NCI-H146 (cell line): ENCODE results near the gene ABCF2.
A peak's percentile ranks its signal among the peaks of the same experiment; 100 is the strongest.

Experiments
- DNase-seq: peaks from one replicate; lab custom pipeline; 2025; lab: John Stamatoyannopoulos, UW

Gene ABCF2

DNA sequence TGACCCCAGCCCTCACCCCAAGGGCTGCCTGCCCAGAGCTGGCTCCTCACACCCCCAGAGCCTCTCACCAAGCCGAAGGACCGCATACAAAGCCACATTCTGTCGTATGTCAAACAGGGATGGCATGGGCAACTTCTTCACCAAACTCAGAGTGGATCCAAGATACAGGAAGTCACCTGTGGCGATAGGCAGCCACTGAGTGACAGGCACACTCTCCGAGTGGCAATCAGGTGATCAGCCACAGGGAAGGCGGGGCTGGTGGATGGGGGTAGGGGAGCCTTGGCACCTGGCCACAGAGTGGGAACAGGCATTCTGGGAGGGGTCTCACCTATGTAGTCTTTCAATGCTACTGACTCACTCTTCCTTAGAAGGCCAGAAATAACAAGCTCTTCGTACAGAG, 32.8 kb downstream of the ABCF2 start:
- no peak for DNase-seq

DNA sequence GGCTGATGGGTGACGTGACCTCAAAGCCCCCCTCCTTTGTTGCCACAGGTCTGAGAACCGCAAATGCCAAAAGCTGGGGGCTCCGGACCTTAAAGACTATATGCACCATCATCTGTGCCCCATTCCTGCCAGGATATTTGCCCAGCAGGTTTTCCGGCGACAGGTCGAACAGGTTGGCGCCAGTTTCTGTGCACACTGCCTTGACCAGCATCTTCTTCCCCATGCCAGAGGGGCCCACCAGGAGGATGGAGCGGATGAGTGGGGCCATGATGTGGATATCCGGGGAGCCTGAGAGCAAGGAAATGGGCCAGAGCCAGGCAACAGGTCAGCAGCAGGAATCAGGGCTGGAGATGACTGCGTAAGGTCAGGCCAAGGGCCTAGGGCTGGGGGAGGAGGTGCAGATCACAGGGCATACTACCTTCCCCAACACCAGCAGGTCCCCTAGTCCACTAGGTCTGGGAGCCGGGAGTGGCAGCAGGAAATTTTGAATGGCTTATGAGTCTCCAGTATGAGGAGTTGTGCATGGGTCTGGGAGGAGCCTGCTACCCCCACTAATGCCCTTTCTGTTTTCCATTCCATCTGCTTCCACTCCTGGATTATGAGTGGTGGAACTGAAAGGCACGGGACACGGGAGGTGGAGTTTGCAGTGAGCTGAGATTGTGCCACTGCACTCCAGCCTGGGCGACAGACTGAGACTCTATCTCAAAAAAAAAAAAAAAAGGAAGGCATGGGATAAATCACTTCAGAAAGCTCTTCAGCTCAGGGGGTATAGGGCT, 33.6 kb downstream of the ABCF2 start:
- no peak for DNase-seq

DNA sequence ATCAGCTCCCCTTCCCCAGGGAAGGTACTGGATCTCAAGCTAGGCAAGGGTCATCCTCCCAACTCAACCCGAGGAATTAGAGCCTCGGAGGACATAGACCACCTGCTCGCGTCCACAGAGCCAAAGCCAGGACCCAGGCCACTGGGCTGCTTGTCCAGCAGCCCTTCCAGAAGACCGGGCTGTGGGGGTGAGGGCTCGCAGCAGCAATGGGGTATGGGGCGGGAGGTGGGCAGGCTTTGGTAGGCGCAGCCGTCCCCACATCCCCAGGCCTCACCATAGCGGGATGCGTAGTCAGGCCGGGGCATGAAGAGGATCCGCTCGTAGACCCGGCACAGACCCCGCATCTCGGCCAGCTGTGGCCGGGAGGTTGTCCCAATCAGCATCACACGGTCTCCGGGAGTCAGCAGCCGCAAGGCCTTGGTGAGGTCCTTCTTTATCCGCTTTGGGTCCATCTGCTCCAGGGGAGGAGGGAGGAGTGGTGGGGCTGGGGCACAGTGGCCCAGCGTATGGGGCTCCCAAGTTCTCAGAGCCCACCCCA, 34.9 kb downstream of the ABCF2 start:
- no peak for DNase-seq

DNA sequence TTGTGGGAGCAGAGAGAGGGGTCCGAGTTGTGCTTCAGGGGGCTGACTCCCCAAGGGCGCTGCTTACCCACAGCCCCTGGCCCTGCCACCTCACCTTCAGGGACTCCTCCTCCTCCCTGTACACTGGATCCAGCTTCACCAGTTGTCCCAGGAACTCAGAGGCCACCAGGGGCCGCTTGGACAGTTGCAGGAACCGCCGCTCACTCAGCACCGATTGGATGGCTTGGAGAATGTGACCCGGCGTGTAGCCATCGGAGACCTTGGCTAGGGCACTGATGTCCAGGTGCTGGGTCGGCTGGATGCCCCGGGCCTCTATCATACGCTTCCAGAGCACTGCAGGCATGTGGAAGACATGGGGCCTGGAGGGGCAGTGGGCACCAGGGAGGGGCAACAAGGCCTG, 35.5 kb downstream of the ABCF2 start:
- DNase-seq = peak; percentile 8

DNA sequence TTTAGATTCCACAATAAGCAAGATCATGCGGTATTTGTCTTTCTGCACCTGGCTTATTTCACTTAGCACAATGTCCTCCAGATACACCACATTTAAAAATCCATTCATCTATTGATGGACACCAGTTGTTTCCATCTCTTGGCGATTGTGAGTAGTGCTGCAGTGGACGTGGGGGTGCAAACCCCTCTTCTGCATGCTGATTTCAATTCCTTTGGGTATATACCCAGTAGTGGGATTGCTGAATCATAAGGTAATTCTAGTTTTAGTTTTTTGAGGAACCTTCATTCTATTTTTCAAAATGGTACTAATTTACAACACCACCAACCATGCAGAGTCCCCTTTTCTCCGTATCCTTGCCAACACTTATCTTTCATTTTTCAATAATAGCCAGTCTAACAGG, 38.0 kb downstream of the ABCF2 start:
- no peak for DNase-seq

DNA sequence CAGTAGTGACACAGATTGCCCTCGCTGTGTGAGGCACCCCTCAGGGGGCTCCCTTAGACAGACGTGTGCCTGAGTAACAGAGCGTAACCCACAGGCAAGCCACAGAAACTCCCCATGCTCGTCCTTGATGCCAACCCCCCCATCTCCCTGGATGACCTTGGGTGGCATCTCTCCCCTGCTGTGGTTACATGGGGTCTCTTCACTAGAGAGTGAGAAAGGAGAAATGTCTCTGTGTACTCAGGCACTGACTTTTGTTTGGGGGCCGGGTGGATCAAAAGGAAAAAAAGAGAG, 38.8 kb downstream of the ABCF2 start:
- no peak for DNase-seq

DNA sequence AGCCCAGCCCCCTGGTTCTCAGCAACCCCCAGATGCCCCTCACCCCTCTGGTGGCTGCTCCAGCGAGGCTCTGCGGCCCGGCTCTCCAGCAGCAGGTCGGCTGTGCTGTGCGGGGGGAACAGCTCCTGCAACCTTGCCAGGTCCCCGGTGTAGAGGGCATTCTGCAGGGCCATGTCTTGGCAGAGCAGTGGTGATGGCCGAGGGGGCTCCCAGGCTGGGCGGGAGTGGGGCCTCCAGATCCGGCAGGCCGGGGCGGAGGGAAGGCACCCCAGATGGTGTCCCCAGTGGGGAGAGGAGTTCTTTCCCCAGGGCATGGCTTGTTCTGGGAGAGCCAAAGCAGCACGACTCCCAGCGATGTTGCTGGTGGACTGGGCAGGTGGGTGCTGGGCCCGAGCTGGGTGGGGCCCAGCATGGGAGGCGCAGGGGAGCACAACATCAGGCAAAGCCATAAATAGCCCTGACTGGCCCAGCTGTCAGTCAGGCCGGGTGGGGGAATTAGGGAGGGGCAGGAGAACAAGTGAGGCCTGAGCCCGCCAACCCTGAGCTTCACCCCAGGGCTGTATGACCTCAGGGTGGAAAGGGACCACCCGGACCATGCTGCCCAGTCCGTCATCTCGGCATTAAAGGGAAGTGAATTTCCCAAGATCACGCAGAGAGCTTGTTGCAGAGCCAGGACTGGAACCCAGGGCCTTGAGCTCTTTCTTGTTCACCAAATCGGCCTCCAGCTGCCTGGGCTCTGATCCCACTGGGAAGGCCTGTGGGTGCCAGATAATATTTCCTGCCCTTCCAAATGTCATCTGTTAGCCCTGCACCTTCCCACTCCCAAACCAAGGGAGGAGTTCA, 39.4 kb downstream of the ABCF2 start:
- DNase-seq = no peak

DNA sequence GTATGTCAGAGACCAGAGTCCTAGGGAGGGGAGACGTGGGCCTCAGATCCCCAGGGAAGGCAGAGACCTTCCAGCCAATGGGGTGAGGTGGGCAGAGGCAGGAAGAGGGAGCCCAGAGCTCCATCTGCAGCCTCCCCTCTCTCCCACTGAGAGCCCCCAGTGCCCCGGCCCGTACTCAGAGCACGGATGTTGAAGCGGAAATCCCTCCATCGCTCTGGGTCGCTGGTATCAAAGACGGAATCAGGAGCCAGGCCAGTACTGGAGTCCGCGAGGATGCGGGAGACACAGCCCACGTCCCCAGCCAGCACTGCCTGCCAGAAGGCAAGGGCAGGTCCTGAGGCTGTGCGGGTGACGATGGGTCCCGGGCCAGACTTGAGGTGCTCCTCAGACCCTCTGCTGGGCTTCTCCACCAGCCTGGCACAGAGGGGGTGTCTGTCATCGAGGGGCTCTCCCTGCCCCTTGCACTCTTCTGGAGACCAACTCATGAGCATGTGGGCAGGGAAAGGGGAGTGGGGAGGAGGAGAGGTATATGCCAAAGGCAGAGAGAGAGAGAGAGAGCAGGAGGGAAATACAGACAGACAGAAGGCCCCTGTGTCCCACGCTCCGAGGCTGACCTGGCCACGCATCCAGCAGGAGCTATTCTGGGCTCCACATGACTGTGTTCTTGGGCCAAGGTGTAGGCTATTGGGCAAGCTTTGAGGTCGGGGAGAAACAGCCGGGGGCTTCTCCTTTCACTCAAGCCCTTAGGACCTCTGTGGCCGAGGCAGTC, 40.2 kb downstream of the ABCF2 start, which contains the start of gene ASB10:
TSS of gene ASB10 (minus strand) at position 611 of the 769 bp plus-strand sequence. CDS start at position 491, 120 bp downstream.
- DNase-seq = no peak

DNA sequence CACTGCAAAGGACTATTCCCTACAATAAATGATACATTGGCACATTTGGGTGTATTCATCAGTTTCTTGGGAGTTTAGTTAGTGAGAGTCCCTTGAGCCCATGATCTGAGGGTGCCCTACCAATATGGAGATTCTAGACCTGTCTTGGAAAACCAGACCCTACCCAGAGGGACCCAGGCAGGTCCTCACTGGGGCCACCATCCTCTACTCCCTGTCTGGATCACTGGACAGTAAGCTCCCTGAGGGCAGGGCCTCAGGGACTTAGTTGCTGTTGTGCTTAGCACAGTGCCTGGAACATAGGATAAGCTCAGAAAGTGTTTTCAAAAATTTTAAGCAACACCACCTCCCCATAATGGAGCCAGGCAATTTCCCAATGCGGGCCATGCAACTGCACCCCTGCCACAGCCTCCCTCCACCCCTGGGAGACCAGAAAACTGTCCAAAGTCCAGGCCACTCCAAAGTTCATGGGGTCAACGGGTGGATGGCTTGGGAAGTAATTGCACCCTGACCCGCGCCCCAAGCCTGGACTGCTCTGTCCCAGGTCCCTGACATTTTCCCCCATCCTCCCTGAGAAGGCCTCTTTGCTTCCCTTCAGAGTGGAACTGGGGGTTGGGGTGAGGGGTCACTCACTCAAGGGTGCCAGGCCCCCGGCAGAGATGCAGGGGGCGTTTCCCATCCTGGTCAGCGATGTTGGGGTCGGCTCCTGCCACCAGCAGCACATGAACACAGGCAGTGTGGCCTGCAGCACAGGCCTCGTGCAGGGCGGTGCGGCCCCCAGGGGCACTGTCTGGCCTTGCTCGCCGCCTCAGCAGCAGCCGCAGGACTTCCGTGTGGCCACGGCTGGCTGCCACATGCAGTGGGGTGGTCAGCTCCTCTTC, 41.0 kb downstream of the ABCF2 start:
- DNase-seq = no peak

DNA sequence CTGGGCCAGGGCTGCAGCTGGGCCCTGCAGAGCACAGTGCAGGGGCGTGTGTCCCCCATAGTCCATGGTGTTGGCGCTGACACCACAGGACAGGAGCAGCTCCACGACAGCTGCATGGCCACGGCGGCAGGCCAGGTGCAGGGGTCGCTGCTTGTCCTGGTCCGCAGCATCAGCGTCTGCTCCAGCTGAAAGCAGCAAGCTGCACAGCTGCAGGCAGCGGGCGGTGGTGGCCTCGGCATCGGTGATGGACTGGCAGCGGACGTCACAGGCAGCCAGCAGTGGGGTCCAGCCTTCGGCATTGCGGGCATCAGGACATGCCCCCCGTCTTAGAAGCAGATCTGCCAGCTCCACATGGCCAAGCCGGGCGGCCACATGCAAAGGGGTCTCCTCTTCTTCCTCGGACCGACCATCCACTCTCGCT, 46.0 kb downstream of the ABCF2 start:
- DNase-seq = peak; percentile 19

DNA sequence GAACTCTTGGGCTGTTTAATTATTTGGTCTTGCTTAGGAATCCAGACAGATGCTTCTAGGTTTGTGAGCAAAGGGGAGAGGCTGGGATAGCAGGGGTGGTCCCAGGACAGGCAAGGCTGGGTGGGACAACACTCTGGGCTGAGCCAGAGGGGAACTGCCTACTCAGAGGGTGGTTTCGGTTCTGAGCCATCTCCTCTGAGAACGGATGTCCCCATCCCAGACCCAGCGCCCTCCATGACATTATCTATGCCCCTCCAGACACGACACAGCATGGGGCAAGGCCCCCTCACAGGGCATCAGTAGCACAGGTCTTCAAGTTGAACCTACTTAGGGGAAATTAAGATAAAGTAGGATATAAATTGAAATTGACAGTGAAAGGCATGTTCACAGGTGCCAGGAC, 47.1 kb downstream of the ABCF2 start:
- no peak for DNase-seq

DNA sequence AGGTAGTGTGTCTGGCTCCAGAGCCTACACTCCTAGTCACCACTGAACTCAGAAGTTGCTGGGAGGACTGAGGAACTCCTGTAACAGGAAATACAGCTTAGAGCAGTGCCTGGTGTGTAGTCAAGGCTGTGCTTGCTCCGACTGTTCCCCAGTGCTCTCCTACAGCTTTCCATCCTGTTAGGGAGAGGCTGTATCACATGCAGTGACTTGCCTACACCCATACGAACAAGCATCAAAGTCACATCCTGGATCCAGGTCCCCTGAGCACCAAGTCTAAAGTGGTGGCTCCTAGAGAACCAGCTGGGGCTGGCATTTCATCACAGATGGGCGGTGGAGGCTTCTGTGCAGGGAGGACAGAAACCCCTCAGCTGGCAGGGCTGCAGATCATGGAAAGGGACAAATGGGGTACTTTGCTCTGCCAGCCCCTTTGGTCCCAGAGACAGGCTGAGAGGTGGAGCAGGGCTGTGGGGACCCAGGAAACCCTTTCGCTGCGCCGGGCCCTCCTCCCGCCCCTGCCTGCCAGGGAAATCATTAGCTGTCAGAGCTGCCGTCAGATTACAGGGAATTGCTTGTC, 47.6 kb downstream of the ABCF2 start:
- DNase-seq = no peak

DNA sequence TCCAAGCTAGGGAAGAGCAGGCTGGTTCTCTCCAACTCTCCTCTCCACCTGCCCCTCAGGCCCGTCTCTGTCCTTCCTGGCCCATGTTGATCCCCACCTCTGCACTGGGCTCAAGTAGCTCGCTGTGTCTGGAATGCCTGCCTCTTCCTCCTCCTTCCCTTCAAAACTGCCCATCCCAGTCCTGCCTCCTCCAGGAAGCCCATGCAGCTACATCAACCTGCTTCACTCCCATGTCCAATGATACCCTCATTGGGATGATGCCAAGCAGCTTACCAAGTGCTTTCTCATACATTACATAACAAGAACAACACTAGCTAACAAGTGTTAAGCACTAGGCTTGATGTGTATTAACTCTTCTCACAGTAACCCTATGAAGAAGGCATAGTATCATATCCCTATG, 48.2 kb downstream of the ABCF2 start:
- no peak for DNase-seq

DNA sequence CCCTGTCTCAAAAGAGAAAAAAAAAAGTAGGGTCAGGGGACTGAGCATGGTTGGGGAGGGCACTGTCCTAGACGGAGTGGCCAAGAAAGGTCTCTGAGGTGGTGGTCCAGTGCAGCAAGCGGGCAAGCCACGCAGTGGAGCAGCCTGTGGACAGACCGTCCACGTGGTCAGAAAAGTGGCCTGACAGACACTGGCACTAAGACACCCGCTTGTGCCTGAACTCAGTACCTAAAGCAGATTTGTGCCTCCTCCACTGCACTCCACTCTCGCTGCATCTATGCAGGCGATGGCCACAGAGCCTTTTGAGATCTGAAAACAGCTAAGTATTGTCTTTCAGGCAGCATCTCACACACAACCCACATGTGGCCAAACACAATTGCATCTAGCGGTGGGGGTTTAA, 48.8 kb downstream of the ABCF2 start:
- no peak for DNase-seq

DNA sequence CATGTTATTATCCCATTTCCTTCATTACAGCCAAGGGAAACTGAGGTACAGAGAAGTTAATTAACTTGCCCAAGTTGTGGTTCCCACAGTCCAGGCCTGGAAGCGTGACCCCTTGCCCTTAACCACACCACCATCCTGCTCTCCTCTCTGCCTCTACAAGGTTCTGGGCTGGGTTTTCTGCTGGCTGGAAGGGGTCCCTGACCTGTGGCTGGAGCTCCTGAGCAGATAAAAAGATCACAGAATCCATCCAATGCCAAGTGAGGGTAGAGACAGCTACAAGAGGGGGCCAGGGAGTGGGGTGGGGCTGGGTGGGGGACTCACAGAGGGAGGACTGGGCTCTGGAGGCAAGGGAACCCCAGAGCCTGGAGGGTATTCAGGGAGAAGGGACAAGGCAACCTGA, 49.7 kb downstream of the ABCF2 start:
- DNase-seq = no peak

DNA sequence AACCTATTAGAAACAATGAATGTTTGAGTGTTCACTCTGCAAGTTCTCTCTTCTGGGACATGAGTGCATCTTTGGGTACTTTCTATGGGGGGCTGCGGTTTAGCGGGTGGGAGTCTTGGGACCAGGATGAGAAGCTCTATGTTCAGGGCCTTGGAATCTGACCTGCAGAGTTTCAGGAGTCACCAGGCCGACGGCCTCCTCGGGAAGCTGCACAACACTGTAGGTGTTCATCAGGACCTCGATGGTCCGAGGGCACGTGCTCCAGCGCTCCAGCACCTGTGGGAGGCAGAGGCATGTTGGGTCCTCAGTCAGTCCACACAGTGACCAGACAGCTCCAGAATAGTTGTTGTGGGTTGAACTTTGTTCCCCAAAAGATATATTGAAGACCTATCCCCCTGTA, 50.6 kb downstream of the ABCF2 start:
- no peak for DNase-seq

DNA sequence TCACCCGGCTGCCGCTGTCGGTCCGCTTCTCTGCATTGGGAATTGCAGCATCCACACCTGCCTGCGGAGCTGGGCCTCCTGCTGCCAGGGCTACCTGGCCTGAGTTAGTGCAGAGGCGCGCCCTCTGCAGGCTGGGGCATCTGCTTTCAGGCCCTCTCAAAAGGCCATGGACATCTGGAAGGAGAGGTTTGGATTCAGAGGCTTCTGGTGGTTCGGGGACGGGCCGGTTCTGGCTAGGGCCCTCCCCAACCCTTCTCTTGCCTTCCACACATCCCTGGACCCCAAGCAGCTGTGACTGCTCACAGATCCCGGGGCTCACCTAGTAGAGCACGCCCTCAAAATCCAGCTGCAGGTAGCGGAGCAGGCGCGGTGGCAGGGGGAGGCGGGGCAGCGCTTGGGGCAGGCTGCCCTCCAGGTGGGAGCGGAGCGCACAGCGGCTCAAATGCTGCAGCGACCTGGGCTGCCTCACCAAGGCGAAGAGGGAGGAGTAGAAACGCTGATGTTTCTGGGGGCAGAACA, 51.2 kb downstream of the ABCF2 start:
- peak; percentile 46 for DNase-seq

DNA sequence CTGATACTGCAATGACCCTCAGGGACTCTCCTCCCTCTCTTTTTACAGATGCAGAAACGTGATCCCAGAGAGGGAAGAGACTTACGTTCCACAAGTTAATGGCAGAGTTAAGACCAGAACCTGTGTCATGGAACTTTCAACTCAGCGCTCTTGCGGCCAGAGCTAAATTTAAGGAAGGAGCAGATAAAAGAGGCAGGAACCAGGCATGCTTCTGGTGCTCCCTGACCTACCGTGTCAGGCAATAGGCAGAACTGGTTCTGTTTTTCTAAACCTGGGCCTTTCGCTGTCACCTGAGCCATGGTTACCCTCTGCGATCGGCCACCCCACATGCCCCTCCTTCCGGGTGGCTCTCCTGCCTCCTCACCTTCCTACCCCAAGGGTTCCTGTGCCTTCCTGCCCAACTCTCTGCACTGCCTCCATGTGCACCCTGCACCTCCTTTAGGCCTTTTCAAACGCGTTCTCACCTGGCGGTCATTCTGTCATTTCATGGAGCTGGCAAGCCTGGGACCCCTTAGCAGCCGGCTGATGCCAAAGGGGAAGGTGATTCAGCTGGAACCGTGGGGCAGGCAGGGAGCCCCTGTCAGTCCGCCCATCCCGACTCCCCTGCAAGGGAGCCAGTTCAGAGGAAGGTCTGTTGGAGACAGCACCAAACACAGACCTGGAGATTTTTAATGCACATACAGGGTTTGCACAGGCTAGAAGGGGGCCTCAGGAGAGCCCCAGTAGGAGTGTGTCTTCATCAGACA, 51.8 kb downstream of the ABCF2 start:
- no peak for DNase-seq

DNA sequence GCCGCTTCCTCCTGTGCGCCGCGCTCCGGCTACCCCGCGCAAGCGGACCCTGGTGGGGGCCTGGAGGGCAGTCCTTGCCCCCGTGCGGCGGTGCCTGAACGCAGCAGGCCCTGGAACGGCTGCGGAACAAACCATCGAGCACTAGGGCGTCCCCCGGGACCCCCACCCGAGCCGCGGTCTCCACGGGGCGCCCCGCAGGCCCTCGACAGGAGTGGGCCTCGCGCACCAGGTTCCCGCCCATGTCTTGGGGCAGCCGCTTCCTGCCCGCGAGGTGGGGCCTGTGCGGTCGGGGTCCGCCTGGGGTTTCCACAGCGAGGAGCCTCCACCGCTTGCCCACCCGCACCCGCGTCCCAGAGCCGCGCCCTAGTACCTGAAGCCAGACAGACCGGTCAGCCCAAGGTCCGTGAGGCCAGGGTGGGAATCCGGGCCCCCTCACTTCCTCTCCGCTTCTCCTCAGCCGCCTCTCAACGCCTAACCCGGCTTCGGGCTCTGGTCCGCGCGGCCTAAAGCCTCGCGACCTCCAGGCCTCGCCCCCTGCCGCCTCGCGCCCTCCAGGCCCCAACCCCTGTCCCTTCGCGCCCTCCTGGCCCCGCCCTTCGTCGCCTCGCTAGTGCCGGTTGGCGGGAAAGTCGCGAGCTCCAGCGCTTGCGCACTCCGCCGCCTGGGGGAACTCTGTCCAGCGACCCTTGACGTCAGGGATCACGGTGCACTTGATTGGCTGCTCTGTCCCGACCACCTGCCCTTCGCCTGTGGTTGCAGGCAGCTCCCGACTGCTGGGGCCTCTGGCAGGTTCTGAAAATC, 52.6 kb downstream of the ABCF2 start:
- DNase-seq = no peak
